NCI-H524 (cell line): Measurements from ENCODE around the gene PRKCH.
A peak's percentile ranks its signal among the peaks of the same experiment; 100 is the strongest.
"Not testable (repeated sequence)": the region's sequence is repeated elsewhere in the genome, so short reads cannot be mapped to it uniquely, and the experiment has no call there.

Experiments
- DNase-seq, 2 experiments: peaks; one replicate each; lab custom pipeline; 2025; lab: John Stamatoyannopoulos, UW

Gene PRKCH

GRCh38 chr14:61394542-61394941 lies 73.2 kb downstream of the PRKCH start:
- no peak for DNase-seq

GRCh38 chr14:61395115-61395725 lies 73.8 kb downstream of the PRKCH start:
- DNase-seq: no peak

- DNase-seq: no peak
Observed at GRCh38 chr14:61396279-61396678, 74.9 kb downstream of the PRKCH start.

DNA sequence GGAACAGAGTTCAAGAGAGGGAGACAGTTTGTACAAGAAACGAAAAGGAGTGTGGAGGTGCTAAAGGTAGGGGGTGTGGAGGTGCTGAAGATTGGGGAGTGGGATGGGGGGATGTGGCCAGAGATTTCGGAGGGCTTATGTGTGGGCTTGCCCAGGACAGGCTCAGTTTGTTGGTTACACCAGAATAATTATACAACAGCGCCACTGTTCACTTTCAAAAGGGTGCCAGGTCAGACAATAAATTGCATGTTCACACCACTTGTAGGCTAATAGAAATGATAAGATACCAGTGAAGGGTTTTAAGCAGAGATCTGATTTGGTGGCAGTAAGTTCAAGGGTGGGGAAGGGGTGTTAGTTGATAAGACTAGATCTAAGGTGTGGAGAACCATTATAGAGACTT lies 75.3 kb downstream of the PRKCH start:
- no peak for DNase-seq

GRCh38 chr14:61397615-61398014 lies 76.2 kb downstream of the PRKCH start:
- no peak for DNase-seq

DNA sequence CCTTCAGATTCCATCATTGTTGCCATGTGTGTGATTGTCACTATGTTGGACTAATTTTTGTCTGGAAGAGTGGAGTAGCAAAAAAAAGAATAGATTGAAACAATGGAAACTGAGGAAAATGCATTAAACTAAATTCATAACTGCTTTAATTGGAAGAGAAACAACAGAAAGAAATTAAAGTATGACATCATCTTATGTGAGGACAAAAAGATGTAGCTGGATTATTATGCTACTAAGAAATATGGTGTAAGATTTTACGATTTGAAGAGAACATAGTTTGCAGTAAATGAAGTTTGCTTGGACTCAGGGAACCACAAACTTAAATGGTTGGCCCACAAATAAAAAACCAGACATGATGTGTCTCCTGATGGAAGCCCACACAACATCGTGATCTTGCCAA lies 76.8 kb downstream of the PRKCH start:
- DNase-seq: no peak

- DNase-seq: no peak
Observed at GRCh38 chr14:61399365-61399764, 78.0 kb downstream of the PRKCH start.

DNA sequence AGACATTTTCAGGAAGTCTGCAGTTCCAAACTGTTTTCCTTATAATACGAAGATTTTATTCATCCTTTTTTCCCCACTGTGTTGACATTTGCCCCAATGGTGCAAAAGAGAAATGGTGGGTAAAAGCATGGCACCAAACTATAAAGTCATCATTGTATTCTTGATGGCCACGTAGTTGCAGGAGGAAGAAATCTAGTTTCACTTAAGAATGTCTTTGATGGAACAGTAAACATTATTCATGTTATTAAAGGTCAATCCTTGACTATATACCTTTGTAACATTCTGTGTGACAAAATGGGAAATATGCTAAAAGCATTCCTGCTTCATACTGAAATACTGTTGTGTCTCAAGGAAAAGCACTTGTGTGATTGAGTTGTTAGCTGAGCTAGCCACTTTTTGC lies 80.1 kb downstream of the PRKCH start:
- no peak for DNase-seq

DNA sequence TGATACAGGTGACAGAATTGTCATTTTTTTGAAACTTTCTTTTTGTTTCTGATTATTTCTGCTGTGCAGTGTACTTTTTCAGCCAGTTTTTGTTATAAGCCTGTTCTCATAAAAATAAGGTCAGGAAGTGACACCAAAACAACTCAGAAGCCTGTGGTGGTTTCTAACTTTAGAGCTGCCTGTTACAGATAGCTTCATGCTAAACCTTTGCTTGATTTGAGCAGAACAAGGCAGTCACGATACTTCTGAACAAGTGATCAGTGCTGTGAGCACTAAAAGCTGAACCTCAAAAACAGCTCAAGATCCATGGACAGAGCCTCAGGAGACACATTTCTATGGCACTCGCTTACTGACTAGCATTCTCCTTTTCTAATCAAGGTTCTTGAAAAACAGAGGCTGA lies 82.0 kb downstream of the PRKCH start:
- DNase-seq: no peak

DNA sequence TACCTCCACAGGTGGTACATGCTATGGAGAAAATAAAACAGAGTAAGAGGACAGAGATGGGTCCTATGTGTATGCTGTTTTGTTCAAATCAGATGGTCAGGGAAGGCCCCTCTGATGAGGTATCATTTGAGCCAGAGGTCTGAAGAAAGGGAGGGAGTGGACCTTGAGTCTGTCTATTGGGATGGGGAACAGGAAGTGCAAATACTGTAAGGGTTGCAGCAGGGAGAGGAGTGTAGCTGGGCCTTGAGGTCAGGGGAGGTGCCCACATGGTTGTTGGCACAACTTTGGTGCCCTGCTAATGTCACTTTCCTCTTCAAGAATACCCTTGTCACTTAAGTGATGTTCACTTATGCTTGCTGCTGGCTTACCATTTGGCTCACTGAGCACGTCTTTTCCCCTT lies 83.3 kb downstream of the PRKCH start:
- DNase-seq: no peak

DNA sequence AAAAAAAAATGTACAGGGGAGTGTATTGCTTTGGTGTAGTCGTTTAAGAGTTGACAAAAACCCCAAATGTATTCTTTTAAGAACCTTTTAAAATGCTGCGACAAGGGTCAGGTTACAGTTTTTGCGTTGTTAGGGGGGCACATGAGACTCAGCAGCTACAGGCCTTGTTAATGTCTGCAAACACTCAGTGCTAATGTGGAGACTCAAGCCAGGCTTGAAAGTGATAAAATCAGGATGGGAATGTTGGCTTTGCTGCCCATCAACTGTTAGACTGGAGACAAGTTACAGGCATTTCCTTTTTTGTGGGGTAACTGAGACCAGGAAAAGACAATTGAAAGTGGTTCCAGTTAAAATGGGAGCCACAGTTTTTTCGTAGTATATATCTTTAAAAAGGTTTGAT lies 84.8 kb downstream of the PRKCH start:
- peak; percentile 50 to 82 for DNase-seq

- peak in 1 of 2 experiments; percentile 25 for DNase-seq
Observed at GRCh38 chr14:61406675-61407074, 85.3 kb downstream of the PRKCH start.

DNA sequence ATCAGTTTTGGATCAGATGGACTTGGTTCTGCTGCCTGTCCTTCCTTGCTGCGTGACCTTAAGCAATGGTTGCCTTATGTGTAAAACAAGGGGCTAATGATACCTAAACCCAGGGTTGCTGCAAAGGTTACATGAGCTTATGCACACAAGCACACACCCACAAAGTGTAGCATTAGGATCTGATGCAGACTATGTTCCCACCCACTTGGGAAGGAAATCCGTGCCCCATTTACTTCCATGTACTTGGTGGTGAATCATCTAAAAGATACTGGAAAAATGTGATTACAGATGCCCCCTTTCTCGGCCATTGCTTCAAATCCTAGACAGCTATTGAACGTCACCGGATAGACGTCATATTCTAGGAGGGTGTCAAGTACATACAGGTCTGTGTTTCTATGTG lies 87.1 kb downstream of the PRKCH start:
- no peak for DNase-seq

- peak; percentile 72 to 88 for DNase-seq
Observed at GRCh38 chr14:61409782-61410181, 88.4 kb downstream of the PRKCH start.

DNA sequence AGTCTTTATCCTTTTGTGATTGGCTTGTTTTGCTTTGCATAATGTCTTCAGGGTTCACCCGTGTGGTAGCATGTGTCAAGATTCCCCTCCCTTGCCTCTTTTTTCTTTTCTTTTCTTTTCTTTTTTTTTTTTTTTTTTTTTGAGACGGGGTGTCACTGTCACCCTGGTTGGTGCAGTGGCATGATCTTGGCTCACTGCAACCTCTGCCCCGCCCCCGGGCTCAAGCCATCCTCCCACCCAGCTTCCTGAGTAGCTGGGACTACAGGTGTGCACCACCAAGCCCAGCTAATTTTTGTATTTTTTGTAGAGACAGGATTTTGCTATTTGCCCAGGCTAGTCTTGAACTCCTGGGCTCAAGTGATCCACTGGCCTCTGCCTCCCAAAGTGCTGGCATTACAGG lies 94.6 kb downstream of the PRKCH start:
- DNase-seq: not testable (repeated sequence)

GRCh38 chr14:61416591-61416990 lies 95.2 kb downstream of the PRKCH start:
- no peak for DNase-seq

GRCh38 chr14:61417141-61417540 lies 95.8 kb downstream of the PRKCH start:
- DNase-seq: no peak

- DNase-seq: no peak
Observed at GRCh38 chr14:61417883-61418455, 96.6 kb downstream of the PRKCH start.

- DNase-seq: no peak
Observed at GRCh38 chr14:61418746-61419145, 97.4 kb downstream of the PRKCH start.

- DNase-seq: no peak
Observed at GRCh38 chr14:61419201-61419600, 97.8 kb downstream of the PRKCH start.

DNA sequence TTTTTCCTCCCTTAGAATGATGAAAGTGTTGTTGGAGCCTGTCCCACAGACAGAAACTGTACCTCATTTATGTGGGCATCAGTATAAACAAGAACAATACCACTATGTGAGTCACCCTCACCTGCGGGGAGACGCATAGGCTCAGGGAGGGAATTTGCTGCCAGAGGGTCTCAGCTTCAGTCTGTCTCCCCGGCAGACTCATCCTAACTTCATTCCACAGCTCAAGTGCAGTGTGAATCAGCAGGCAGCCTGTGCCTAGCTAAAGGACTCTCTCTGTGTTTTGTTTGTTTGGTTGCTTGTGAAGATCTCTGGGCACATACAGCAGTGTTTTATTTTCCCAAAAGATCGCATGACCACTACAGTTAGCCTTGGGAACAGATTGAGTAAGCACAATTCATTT lies 98.9 kb downstream of the PRKCH start:
- DNase-seq: no peak

- DNase-seq: no peak
Observed at GRCh38 chr14:61421212-61421923, 100.0 kb downstream of the PRKCH start.

DNA sequence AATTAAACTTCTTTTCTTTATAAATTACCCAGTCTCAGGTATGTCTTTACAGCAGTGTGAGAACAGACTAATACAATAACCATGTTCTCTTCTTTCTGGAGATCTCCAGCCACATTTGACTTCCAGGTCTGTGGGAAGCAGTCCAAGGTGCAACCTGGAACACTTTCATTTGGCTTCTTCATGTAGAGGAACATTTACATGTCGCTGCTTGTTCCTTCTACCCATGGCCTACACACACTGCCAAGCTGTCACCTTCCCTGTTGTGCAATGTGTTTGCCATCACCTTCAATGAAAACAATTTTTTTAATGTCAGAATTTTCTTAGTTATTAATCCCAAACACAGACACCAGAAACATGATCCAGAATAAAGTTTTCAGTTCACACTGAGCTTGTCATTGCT lies 104.7 kb downstream of the PRKCH start:
- DNase-seq: no peak

GRCh38 chr14:61428261-61428660 lies 106.9 kb downstream of the PRKCH start:
- peak in 1 of 2 experiments; percentile 18 for DNase-seq
